Endothelial cell (in vitro differentiated cells): ENCODE data around the gene C1orf105. TPM values are rescaled to one million over a fixed set of nuclear protein-coding genes. Genes with fewer than 3 reads are reported as not detected.

ENCODE experiments used
- DNase-seq: peaks from one replicate; pipeline ENCODE4 v3.0.0; 2021; ENCODE audit warnings: low spot score
- H3K27ac Mint-ChIP-seq: one replicate; pipeline ENCODE4 v1.8.0; 2021; ENCODE audit warnings: mixed read lengths, inconsistent platforms; ENCODE audit not compliant: unreplicated experiment
- H3K27me3 Mint-ChIP-seq: one replicate; pipeline ENCODE4 v1.8.0; 2021; ENCODE audit warnings: mild to moderate bottlenecking, moderate library complexity, mixed read lengths, inconsistent platforms; ENCODE audit not compliant: unreplicated experiment
- H3K36me3 Mint-ChIP-seq: one replicate; pipeline ENCODE4 v1.8.0; 2021; ENCODE audit warnings: mild to moderate bottlenecking, low read depth, mixed read lengths, inconsistent platforms; ENCODE audit not compliant: unreplicated experiment
- H3K4me1 Mint-ChIP-seq: one replicate; pipeline ENCODE4 v1.8.0; 2021; ENCODE audit warnings: mild to moderate bottlenecking, mixed read lengths, inconsistent platforms; ENCODE audit not compliant: unreplicated experiment
- H3K4me3 Mint-ChIP-seq: one replicate; pipeline ENCODE4 v1.8.0; 2021; ENCODE audit warnings: mild to moderate bottlenecking, mixed read lengths, inconsistent platforms; ENCODE audit not compliant: unreplicated experiment
- H3K9me3 Mint-ChIP-seq: one replicate; pipeline ENCODE4 v1.8.0; 2021; ENCODE audit warnings: mixed read lengths, inconsistent platforms; ENCODE audit not compliant: unreplicated experiment
- total RNA-seq: library from RNA; stranded (reverse); fragmentation: NEBNext Ultra II Directional; extraction: Animal tissue kit (Norgen Biotek cat#: 25700); gene quantifications from one replicate; pipeline ENCODE4 v1.2.1, GENCODE V29; 2021; ENCODE audit not compliant: unreplicated experiment
- TF ChIP-seq, protein P1 (sequence below): fragments of 200-600 bp; sonication (generic); IDR thresholded peaks from one replicate; pipeline ENCODE4 v1.5.0; 2021; ENCODE audit warnings: antibody characterized with exemption; ENCODE audit not compliant: unreplicated experiment

Gene C1orf105
- total RNA-seq, 1 donor from 2014 or later = 0.85 TPM

- Mint-ChIP-seq H3K4me1 (peaks cover 9% of the 10 kb centered on the region), H3K9me3 (no peaks in the 10 kb centered on the region), H3K27me3 (peaks cover 1% of the 10 kb centered on the region), H3K4me3 (no peak overlapping the region), H3K27ac (peak overlapping the region; percentile 14), H3K36me3 (no peaks in the 10 kb centered on the region)
- DNase-seq = peak; percentile 21
- TF ChIP-seq, protein P1, sequence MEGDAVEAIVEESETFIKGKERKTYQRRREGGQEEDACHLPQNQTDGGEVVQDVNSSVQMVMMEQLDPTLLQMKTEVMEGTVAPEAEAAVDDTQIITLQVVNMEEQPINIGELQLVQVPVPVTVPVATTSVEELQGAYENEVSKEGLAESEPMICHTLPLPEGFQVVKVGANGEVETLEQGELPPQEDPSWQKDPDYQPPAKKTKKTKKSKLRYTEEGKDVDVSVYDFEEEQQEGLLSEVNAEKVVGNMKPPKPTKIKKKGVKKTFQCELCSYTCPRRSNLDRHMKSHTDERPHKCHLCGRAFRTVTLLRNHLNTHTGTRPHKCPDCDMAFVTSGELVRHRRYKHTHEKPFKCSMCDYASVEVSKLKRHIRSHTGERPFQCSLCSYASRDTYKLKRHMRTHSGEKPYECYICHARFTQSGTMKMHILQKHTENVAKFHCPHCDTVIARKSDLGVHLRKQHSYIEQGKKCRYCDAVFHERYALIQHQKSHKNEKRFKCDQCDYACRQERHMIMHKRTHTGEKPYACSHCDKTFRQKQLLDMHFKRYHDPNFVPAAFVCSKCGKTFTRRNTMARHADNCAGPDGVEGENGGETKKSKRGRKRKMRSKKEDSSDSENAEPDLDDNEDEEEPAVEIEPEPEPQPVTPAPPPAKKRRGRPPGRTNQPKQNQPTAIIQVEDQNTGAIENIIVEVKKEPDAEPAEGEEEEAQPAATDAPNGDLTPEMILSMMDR = no peak
Measured at GRCh38 chr1:172497230-172497629, 76.7 kb downstream of the C1orf105 start.

DNA sequence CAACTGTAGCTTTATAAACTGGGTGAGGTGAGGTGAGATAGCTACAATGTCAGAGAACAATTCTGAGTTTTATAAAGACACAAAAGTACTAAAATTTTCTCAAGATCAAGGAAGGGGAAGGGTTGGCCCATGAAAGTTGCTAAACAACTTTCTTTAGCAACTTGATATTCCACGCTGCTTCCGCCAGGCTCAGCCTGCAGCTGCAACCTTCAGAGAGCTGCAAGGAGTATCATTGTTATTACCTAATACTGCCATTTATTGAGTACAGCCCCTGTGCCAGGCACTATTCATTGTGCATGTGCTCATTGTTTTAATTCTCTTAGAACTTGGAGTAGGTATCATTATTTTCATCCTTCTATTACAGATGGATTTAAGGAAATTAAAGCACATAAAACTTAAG, 78.4 kb downstream of the C1orf105 start:
- Mint-ChIP-seq H3K27ac (no peak overlapping the region), H3K36me3 (no peaks in the 10 kb centered on the region), H3K4me1 (peaks cover 9% of the 10 kb centered on the region), H3K9me3 (no peaks in the 10 kb centered on the region), H3K27me3 (peaks cover 1% of the 10 kb centered on the region), H3K4me3 (no peak overlapping the region)
- DNase-seq = no peak
- TF ChIP-seq, protein P1 = no peak

DNA sequence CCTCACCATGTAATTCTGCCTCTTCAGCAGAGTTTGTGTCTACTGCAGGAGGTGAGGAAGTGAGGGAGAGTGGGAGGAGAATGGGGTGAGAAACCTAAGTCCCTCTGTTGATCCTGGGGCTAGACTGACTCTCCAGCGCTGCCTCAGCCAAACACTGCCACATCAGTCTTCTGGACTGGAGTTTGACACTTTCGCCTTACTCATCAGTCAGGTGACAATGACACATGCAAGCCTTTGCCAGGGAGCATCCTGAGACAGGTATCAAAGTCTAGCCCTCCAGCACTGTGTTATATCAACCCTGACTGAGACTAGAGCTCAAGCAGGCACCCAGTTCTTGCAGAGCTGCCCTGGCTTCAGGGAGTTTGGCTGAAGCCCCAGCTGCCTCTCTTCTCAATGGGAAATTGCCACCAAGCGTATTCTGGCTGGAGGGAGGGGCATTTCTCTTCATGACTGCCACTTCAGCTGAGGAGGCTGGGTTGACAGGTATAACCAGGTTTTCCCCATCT, 79.2 kb downstream of the C1orf105 start:
- Mint-ChIP-seq H3K4me3 (no peak overlapping the region), H3K27me3 (peaks cover 1% of the 10 kb centered on the region), H3K36me3 (no peaks in the 10 kb centered on the region), H3K27ac (no peak overlapping the region), H3K9me3 (no peaks in the 10 kb centered on the region), H3K4me1 (peaks cover 9% of the 10 kb centered on the region)
- DNase-seq = no peak
- TF ChIP-seq, protein P1 = no peak

DNA sequence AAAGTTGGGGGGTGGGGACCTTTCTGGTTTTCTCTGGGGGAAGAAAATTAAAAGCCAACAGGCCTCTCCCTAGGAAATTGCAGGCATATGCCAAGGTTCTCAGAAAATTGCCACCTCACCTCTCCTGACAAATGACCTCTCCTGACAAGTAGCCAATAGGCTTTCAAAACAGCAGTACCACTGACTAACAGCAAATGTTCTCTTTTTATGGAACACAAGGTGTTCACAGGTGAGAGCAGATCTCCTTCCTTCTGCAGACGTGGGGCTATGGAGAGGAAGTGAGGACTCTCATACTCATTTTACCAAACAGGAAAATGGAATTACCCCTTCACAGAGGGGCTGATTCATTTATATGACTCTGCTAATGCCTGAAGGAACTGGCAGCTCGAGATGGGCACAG, 79.7 kb downstream of the C1orf105 start:
- DNase-seq = no peak
- H3K4me3 Mint-ChIP-seq = no peak overlapping the region
- H3K36me3 Mint-ChIP-seq = no peaks in the 10 kb centered on the region
- H3K27me3 Mint-ChIP-seq = peaks cover 1% of the 10 kb centered on the region
- H3K9me3 Mint-ChIP-seq = no peaks in the 10 kb centered on the region
- TF ChIP-seq, protein P1 = no peak
- H3K4me1 Mint-ChIP-seq = peaks cover 9% of the 10 kb centered on the region
- no peak overlapping the region for H3K27ac Mint-ChIP-seq

DNA sequence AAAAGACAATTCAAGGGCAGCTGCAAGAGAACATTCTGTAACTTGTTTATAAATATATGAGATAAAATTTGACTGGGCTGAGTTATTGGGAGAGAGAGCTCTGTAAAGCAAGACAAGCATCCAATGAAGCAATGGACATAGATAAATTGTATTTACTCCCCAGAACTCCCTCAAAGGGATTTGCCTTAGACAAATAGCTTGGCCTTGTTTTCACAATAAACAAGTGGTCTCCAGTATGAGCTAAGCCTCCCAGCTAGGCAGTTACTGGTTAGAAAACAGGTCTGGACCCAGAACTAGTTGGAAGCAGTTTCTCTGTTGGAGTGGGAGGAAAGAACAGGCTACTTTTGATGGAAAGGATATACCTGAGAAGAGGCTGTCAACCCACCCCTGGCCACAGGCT, 87.3 kb downstream of the C1orf105 start:
- Mint-ChIP-seq H3K4me1 (peaks cover 5% of the 10 kb centered on the region), H3K36me3 (no peaks in the 10 kb centered on the region), H3K27ac (no peak overlapping the region), H3K4me3 (no peak overlapping the region), H3K27me3 (peaks cover 2% of the 10 kb centered on the region), H3K9me3 (no peaks in the 10 kb centered on the region)
- DNase-seq = no peak
- TF ChIP-seq, protein P1 = no peak
